ENCODE measurements around the gene RPS19BP1.
A peak's percentile ranks its signal among the peaks of the same experiment; 100 is the strongest.
"Not testable (repeated sequence)": the region's sequence is repeated elsewhere in the genome, so short reads cannot be mapped to it uniquely, and the experiment has no call there.

RPS19BP1 gene

GRCh38 chr22:39524089-39524752 lies 8.3 kb downstream of the RPS19BP1 start:
- Histone ChIP-seq H2AFZ (ENCODE audit: insufficient read depth, low read length, poor library complexity) (no peak overlapping the region), H4K91ac (ENCODE audit: low read depth, low read length) (no peak overlapping the region), H3K14ac (ENCODE audit: low read length) (no peak overlapping the region), H3K9me3 (ENCODE audit: insufficient read depth, low read depth, low read length) (no peaks in the 10 kb centered on the region), H2BK5ac (ENCODE audit: low read depth, low read length, poor library complexity) (no peak overlapping the region), H3K27me3 (ENCODE audit: insufficient read depth, low read length) (no peaks in the 10 kb centered on the region), H3K4me2 (ENCODE audit: low read length) (no peak overlapping the region), H2BK12ac (ENCODE audit: low read length) (no peak overlapping the region), H4K12ac (ENCODE audit: low read depth, low read length) (no peak overlapping the region), H3K4me1 (ENCODE audit: control insufficient read depth in 1 of 2, insufficient read depth in 2 of 2, low read length in 2 of 2) (peaks cover 12 to 27% of the 10 kb centered on the region in 2 experiments), H3K27ac (ENCODE audit: low read depth, low read length) (no peak overlapping the region), H3K36me3 (ENCODE audit: control insufficient read depth in 1 of 2, insufficient read depth in 2 of 2, low read length in 2 of 2) (peaks cover 39 to 51% of the 10 kb centered on the region in 2 experiments), H3K79me1 (ENCODE audit: low read length) (peaks cover 16% of the 10 kb centered on the region), H3K18ac (ENCODE audit: low read length) (peak overlapping the region; percentile 33), H3K4me3 (ENCODE audit: low read depth, low read length) (no peak overlapping the region), H2BK120ac (ENCODE audit: insufficient read depth, low read length, poor library complexity) (no peak overlapping the region), H3K79me2 (ENCODE audit: control insufficient read depth, insufficient read depth, low read length, poor library complexity) (peaks cover 20% of the 10 kb centered on the region), H3K9ac (ENCODE audit: low read length) (no peak overlapping the region), H4K8ac (ENCODE audit: low read depth, low read length) (no peak overlapping the region), H2AK5ac (ENCODE audit: low read length) (no peak overlapping the region), H3K23ac (ENCODE audit: low read length) (no peak overlapping the region), H3K4ac (ENCODE audit: low read depth, low read length) (no peak overlapping the region)
- WGBS (ENCODE audit: extremely low coverage, insufficient coverage, insufficient read length): no CpG with 5 or more reads among the region's 13 CpGs
- DNase-seq: peak in 1 of 2 donors; percentile 21

GRCh38 chr22:39522567-39523300 lies 9.8 kb downstream of the RPS19BP1 start:
- no CpG with 5 or more reads among the region's 14 CpGs for WGBS (ENCODE audit: extremely low coverage, insufficient coverage, insufficient read length)
- Histone ChIP-seq H3K23ac (ENCODE audit: low read length) (no peak overlapping the region), H4K8ac (ENCODE audit: low read depth, low read length) (peak overlapping the region; percentile 30), H3K27me3 (ENCODE audit: insufficient read depth, low read length) (no peaks in the 10 kb centered on the region), H3K27ac (ENCODE audit: low read depth, low read length) (peak overlapping the region; percentile 31), H3K4me2 (ENCODE audit: low read length) (peak overlapping the region; percentile 72), H3K4ac (ENCODE audit: low read depth, low read length) (peak overlapping the region; percentile 17), H4K12ac (ENCODE audit: low read depth, low read length) (peak overlapping the region; percentile 56), H3K79me2 (ENCODE audit: control insufficient read depth, insufficient read depth, low read length, poor library complexity) (peaks cover 20% of the 10 kb centered on the region), H2BK12ac (ENCODE audit: low read length) (no peak overlapping the region), H3K14ac (ENCODE audit: low read length) (no peak overlapping the region), H3K9ac (ENCODE audit: low read length) (peak overlapping the region; percentile 34), H2BK120ac (ENCODE audit: insufficient read depth, low read length, poor library complexity) (no peak overlapping the region), H3K9me3 (ENCODE audit: insufficient read depth, low read depth, low read length) (no peaks in the 10 kb centered on the region), H3K36me3 (ENCODE audit: control insufficient read depth in 1 of 2, insufficient read depth in 2 of 2, low read length in 2 of 2) (peaks cover 32 to 43% of the 10 kb centered on the region in 2 experiments), H3K18ac (ENCODE audit: low read length) (no peak overlapping the region), H2AK5ac (ENCODE audit: low read length) (no peak overlapping the region), H2BK5ac (ENCODE audit: low read depth, low read length, poor library complexity) (no peak overlapping the region), H3K79me1 (ENCODE audit: low read length) (peaks cover 20% of the 10 kb centered on the region), H3K4me3 (ENCODE audit: low read depth, low read length) (peak overlapping the region; percentile 54), H4K91ac (ENCODE audit: low read depth, low read length) (no peak overlapping the region), H2AFZ (ENCODE audit: insufficient read depth, low read length, poor library complexity) (no peak overlapping the region), H3K4me1 (ENCODE audit: control insufficient read depth in 1 of 2, insufficient read depth in 2 of 2, low read length in 2 of 2) (peaks cover 11 to 20% of the 10 kb centered on the region in 2 experiments)
- DNase-seq: peak; percentile 49 to 77

GRCh38 chr22:39522091-39522490 lies 10.5 kb downstream of the RPS19BP1 start:
- H2BK120ac ChIP-seq (ENCODE audit: insufficient read depth, low read length, poor library complexity); H2AK5ac ChIP-seq (ENCODE audit: low read length); H3K27ac ChIP-seq (ENCODE audit: low read depth, low read length); H4K8ac ChIP-seq (ENCODE audit: low read depth, low read length); H2BK12ac ChIP-seq (ENCODE audit: low read length); H3K9me3 ChIP-seq (ENCODE audit: insufficient read depth, low read depth, low read length); H4K12ac ChIP-seq (ENCODE audit: low read depth, low read length); H3K27me3 ChIP-seq (ENCODE audit: insufficient read depth, low read length); H3K23ac ChIP-seq (ENCODE audit: low read length); H3K4me3 ChIP-seq (ENCODE audit: low read depth, low read length); DNase-seq; H3K14ac ChIP-seq (ENCODE audit: low read length); H3K18ac ChIP-seq (ENCODE audit: low read length); H2AFZ ChIP-seq (ENCODE audit: insufficient read depth, low read length, poor library complexity); H4K91ac ChIP-seq (ENCODE audit: low read depth, low read length); H2BK5ac ChIP-seq (ENCODE audit: low read depth, low read length, poor library complexity): not testable (repeated sequence)
- H3K9ac ChIP-seq (ENCODE audit: low read length): peak overlapping the region; percentile 83
- peaks cover 32 to 48% of the 10 kb centered on the region in 2 experiments for H3K36me3 ChIP-seq (ENCODE audit: control insufficient read depth in 1 of 2, insufficient read depth in 2 of 2, low read length in 2 of 2)
- H3K79me2 ChIP-seq (ENCODE audit: control insufficient read depth, insufficient read depth, low read length, poor library complexity): peaks cover 20% of the 10 kb centered on the region
- H3K4me2 ChIP-seq (ENCODE audit: low read length): peak overlapping the region; percentile 72
- peaks cover 20% of the 10 kb centered on the region for H3K79me1 ChIP-seq (ENCODE audit: low read length)
- H3K4ac ChIP-seq (ENCODE audit: low read depth, low read length): peak overlapping the region; percentile 35
- peaks cover 11 to 17% of the 10 kb centered on the region in 2 experiments for H3K4me1 ChIP-seq (ENCODE audit: control insufficient read depth in 1 of 2, insufficient read depth in 2 of 2, low read length in 2 of 2)
- WGBS (ENCODE audit: extremely low coverage, insufficient coverage, insufficient read length): no CpG with 5 or more reads among the region's 5 CpGs

- not testable (repeated sequence) for H2AK5ac ChIP-seq (ENCODE audit: low read length); H3K23ac ChIP-seq (ENCODE audit: low read length); H2AFZ ChIP-seq (ENCODE audit: insufficient read depth, low read length, poor library complexity); H4K12ac ChIP-seq (ENCODE audit: low read depth, low read length); H2BK120ac ChIP-seq (ENCODE audit: insufficient read depth, low read length, poor library complexity); H3K9me3 ChIP-seq (ENCODE audit: insufficient read depth, low read depth, low read length); H3K27me3 ChIP-seq (ENCODE audit: insufficient read depth, low read length); H2BK12ac ChIP-seq (ENCODE audit: low read length)
- Histone ChIP-seq H3K36me3 (ENCODE audit: control insufficient read depth in 1 of 2, insufficient read depth in 2 of 2, low read length in 2 of 2) (peaks cover 32 to 48% of the 10 kb centered on the region in 2 experiments), H3K79me2 (ENCODE audit: control insufficient read depth, insufficient read depth, low read length, poor library complexity) (peaks cover 20% of the 10 kb centered on the region), H3K14ac (ENCODE audit: low read length) (peak overlapping the region; percentile 11), H3K18ac (ENCODE audit: low read length) (peak overlapping the region; percentile 97), H3K4me1 (ENCODE audit: control insufficient read depth in 1 of 2, insufficient read depth in 2 of 2, low read length in 2 of 2) (peaks cover 11 to 17% of the 10 kb centered on the region in 2 experiments), H3K79me1 (ENCODE audit: low read length) (peaks cover 20% of the 10 kb centered on the region), H2BK5ac (ENCODE audit: low read depth, low read length, poor library complexity) (peak overlapping the region; percentile 7), H4K91ac (ENCODE audit: low read depth, low read length) (peak overlapping the region; percentile 95), H3K4me3 (ENCODE audit: low read depth, low read length) (peak overlapping the region; percentile 98), H3K9ac (ENCODE audit: low read length) (peak overlapping the region; percentile 83), H3K4me2 (ENCODE audit: low read length) (peak overlapping the region; percentile 72), H4K8ac (ENCODE audit: low read depth, low read length) (peak overlapping the region; percentile 11), H3K4ac (ENCODE audit: low read depth, low read length) (peak overlapping the region; percentile 99), H3K27ac (ENCODE audit: low read depth, low read length) (peak overlapping the region; percentile 97)
- DNase-seq: peak; percentile 57 to 75
- WGBS (ENCODE audit: extremely low coverage, insufficient coverage, insufficient read length): no CpG with 5 or more reads among the region's 28 CpGs
Observed at GRCh38 chr22:39521106-39521885, 11.3 kb downstream of the RPS19BP1 start.

Data from trophoblast cell (in vitro differentiated cells and primary cell).